Measurements from ENCODE around the gene RICTOR.

DNA sequence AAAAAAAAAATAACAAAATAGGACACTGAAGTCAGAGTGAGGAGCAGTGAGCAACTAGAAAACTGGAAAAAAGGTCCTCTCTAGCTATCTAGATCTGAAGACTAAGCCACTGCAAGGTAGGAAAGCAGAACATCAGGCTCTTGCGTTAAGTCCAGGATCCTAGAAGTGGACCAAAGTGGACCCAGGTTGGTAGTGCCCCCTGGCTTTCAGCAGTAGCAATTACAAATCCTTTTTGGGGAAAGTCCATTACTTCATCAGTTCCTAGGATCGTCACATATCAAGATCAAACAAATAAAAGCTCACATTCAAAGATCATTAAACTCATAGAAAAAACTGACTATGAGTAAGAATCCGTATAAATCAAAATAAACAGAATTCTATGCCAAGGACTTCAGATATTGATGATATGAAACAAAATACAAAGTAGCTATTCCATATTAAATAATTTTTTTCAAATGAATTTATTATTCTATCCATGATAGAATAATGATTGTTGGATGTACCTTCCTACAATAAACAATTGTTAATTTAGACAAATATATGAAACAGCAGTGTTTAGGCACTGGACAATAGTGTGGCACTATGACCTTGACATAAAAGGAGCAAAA, 6.5 kb upstream of the RICTOR start:
- TF ChIP-seq POLR2A (IDR thresholded peaks at IDR 0.05), result no peak
- TF ChIP-seq, protein P1, sequence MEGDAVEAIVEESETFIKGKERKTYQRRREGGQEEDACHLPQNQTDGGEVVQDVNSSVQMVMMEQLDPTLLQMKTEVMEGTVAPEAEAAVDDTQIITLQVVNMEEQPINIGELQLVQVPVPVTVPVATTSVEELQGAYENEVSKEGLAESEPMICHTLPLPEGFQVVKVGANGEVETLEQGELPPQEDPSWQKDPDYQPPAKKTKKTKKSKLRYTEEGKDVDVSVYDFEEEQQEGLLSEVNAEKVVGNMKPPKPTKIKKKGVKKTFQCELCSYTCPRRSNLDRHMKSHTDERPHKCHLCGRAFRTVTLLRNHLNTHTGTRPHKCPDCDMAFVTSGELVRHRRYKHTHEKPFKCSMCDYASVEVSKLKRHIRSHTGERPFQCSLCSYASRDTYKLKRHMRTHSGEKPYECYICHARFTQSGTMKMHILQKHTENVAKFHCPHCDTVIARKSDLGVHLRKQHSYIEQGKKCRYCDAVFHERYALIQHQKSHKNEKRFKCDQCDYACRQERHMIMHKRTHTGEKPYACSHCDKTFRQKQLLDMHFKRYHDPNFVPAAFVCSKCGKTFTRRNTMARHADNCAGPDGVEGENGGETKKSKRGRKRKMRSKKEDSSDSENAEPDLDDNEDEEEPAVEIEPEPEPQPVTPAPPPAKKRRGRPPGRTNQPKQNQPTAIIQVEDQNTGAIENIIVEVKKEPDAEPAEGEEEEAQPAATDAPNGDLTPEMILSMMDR (IDR thresholded peaks at IDR 0.05), result peak; percentile 39 to 62 (median 53)

Measured in ovary (tissue), 3 donors.